GM19238 (cell line): Measurements from ENCODE around the gene GINS2.

Experiments used
- DNase-seq: peaks from one replicate; pipeline ENCODE4 v3.0.0; 2011; ENCODE audit warnings: low spot score; ENCODE audit not compliant: insufficient read length

The GINS2 gene

DNA sequence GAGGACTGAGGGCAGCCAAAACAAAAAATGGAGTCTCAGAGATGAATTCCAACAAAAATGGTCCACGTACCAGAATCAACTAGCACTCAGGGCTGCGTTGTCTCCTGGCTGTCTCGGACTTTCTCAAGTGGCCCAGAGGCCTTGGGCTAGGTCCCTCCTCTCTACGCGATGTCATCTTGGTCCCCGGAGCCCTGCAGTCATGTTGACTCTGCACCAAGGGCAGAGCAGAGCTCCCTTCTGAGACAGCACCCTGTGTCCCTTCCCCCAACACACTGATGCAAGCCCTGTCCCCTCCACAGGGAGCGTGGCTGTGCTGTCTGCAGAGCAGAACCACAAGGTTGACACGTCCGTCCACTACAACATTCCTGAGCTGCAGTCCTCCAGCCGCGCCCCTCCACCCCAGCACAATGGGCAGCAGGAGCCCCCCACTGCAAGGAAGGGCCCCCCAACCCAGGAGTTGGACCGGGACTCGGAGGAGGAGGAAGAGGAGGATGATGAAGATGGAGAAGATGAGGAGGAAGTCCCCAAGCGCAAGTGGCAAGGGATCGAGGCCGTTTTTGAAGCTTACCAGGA lies 20.8 kb downstream of the GINS2 start:
- DNase-seq: no peak

DNA sequence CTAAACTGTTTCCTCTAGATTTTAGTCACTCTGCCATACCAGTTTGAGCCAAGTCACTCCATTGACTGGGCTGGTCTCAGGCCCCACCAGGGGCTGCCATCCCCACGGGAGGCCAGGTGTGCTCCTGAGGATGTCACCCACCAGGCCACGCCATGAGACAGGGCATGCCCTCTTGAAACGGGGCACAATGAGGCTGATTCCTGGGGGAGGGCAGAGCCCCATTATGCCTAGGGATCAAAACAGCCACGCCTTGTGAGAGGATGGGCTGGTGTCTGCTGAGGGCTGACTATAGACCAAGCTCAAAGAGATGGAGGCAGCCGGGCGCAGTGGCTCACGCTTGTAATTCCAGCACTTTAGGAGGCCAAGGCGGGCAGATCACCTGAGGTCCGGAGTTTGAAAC lies 21.5 kb downstream of the GINS2 start:
- DNase-seq: no peak

DNA sequence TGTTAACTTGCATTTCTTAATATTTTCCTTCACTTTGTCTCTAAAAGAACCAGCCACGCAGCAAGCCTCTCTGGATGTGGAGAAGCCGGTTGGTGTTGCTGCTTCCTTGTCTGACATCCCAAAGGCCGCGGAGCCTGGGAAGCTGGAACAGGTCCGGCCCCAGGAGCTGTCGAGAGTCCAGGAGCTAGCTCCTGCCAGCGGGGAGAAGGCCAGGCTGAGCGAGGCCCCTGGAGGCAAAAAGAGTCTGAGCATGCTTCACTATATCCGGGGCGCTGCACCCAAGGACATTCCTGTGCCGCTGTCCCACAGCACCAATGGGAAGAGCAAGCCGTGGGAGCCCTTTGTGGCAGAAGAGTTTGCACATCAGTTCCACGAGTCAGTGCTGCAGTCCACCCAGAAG lies 22.8 kb downstream of the GINS2 start:
- no peak for DNase-seq

DNA sequence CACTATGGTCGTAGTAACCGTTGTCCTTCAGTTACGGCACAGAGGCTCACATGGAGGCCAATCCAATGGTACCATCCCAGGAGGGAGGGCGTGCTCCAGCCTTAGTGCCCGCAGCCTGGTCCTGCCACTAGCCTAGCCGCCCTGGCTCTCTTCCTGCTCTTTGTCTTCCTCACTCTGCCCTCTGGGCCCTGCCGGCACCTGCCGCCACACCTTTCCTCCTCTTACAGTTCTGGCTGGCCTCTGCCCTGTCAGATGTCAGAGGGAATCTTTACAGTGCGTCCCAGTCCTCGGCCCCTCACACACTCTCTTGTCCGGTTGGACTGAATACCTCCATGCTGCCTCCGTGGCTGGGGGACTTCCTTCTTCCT lies 23.4 kb downstream of the GINS2 start:
- no peak for DNase-seq

DNA sequence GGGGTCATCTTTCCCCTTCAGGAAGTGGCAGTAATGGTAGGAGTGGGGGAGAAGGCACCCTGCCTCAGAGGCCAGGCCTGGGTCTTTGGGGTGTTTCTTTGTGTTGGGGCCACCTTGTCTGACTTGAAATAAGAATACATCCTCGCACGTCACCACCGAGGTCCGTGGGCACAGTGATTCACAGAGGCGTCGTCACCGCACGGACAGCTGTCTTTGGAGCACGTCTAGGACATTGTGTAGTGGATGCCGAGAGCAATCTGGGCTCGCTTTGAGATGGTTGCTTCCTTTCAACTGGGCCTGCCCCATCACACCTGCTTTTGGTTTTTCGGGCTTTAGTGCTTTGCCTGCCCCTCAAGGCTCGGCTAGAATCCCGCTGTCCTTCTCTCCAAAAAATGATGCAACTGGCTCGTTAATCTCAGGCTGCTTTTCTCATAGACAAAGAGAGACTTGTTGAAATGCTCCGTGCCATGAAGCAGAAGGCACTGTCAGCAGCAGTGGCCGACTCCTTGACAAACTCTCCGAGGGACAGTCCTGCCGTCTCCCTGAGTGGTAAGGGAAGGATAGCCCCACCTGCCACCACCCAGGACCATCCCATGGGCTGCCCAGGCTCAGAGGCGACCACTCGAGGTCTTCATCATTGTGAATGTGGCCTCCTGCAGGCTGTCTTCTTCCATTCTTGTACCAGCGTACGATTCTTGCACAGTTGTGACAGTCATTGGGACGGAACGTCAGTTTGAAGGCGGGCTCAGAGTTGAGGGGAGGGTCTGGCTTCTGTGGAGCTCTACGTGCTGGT lies 24.0 kb downstream of the GINS2 start:
- no peak for DNase-seq

DNA sequence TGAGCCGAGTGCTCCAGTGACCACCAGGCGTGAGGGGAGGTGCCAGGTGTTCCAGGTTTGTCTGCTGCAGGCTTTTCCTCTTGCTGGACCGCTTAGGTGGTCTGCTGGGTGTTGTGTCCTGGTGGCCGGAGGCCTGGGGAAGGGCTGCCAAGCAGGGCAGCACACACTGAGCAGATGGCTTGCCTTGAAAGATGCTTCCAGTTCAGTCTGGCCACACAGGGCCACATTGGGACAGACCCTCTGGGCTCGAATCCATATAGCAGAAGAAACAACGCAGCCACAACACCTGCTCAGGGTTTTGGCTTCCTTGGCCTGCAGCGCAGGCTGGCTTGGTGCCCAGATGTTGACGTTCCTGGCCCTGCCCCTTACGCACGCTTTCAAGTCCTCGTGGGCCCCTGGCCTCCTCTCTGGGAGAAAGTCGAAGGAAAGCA lies 24.8 kb downstream of the GINS2 start:
- DNase-seq: no peak

DNA sequence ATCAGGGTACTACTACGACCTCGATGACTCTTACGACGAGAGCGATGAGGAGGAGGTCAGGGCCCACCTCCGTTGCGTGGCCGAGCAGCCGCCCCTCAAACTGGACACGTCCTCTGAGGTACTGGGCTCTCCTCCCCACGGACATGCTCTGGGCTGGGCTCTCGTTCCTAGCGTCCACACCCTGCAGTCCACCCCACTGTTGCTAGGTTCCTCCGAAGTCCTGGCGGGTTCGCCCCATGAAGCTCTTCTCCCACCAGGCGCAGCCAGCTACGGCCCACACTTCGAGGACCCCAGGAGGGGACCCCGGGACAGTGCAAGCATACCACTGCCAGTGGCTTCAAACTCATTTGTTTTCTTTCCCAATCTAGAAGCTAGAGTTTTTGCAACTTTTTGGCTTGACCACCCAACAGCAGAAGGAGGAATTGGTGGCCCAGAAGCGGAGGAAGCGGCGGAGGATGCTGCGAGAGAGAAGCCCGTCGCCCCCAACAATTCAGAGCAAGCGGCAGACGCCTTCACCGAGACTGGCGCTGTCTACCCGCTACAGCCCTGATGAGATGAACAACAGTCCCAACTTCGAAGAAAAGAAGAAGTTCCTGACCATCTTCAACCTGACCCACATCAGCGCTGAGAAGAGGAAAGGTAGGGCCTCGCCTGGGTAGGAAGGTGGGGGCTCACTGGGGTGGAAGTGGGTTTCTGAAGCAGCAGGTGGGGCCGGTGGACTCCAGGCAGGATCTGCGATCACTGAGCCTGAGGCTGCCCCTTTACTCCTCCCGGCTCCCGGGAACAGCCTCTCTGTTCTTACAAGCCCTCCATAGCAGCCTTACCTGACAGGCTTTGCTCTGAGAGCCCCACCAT lies 25.6 kb downstream of the GINS2 start:
- no peak for DNase-seq

DNA sequence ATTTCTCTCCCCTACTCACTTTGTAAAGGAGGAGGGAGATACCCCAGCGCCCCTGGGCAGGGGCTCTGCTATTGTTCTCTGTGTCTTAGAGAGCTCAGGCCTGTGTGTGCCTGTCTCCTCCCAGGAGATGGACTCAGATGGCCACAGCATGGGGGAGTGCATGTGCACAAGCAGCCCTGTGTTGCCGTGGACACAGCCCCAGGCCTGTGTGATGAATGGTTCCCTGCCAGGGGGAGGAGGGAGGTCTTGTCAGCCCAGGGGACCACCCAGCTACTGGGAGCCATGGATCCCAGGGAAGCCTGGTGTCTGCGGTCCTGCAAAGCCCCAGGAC lies 26.3 kb downstream of the GINS2 start:
- DNase-seq: no peak

DNA sequence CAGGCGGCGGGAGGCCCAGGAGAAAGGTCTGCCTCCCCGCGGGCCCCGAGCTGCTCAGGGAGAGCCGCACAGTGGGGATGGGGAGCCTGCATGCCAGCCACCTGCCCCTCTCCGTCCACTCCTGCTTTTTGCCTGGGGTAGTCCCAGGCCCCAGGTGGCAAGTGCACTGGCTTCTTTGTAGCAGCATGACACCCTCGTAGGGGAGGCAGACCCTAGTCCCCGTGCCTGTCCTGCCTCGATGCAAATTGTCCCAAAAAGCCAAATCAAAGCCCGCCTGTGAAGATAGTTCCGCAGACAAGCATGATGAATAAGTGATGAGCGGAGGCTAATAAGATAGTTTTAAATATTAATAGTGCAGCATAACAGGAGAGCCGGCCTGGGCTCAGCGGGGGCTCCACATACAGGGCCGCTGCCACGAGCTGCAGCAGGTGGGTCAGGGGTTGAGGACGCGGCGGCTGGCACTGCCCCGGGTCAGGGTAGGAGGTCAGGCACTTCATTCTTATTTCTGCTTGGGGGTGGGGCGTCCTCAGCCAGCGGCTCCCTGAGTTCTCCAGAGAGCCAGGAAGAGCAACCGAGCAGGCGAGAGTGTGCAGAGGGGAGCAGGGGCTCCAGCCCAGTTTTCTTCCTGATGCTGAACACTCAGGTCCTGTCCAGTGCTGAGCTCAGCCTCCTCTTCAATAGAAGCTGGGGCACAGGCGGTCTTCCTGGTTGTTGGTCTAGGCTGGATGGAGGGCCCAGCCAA lies 26.8 kb downstream of the GINS2 start:
- no peak for DNase-seq

DNA sequence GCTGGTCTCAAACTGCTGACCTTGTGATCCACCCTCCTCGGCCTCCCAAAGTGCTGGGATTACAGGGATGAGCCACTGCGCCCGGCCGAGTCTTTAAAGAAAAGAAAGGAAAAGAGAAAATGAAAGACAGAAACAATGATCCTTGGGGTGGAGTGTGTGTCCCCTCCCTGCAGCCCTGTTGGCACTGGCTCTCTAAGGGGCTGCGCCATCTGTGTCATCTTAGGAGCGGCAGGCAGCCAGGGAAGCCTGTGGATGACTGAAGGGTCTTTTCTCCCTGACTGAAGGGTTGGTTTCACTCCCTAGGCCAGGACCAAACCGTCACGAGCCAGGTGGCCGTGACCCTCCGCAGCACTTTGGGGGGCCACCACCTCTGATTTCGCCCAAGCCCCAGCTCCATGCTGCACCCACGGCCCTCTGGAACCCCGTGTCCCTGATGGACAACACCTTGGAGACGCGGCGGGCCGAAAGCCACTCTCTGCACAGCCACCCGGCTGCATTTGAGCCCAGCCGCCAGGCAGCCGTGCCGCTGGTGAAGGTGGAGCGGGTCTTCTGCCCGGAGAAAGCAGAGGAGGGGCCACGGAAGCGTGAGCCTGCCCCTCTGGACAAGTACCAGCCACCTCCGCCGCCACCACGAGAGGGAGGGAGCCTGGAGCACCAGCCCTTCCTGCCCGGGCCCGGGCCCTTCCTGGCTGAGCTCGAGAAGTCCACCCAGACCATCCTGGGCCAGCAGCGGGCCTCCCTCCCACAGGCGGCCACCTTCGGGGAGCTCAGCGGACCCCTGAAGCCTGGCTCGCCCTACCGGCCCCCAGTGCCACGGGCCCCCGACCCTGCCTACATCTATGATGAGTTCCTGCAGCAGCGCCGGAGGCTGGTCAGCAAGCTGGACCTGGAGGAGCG lies 27.7 kb downstream of the GINS2 start:
- no peak for DNase-seq

DNA sequence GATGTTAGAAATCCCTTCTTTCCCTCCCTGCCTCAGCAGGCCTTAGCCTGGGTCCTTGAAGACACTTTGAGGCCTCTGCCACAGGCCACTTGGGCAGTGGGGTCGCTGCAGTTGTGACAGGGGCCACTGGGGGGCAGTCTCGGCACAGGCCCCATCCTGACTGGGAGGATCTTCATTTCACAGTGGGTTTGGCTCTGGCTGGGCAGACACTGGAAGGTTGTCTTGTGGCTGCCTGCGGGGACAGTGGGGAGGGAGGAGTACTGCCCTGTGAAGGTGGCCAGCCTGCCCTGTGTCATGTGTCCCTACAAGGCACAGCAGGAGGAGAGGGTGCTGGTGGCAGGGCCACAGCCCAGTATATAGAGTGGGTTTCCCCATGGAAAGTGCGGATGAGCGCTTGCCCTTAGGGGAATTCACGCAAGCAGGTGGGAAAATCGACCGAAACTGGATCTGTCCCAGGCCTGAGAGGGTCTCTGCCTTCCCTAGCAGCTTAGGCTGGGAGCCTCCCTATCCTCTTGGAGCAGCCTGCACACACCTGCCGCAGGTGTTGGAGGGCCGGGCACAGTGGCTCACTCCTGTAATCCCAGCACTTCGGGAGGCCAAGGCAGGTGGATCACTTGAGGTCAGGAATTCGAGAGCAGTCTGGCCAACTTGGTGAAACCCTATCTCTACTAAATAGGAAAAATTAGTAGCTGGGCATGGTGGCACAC lies 28.8 kb downstream of the GINS2 start:
- peak; percentile 93 for DNase-seq

DNA sequence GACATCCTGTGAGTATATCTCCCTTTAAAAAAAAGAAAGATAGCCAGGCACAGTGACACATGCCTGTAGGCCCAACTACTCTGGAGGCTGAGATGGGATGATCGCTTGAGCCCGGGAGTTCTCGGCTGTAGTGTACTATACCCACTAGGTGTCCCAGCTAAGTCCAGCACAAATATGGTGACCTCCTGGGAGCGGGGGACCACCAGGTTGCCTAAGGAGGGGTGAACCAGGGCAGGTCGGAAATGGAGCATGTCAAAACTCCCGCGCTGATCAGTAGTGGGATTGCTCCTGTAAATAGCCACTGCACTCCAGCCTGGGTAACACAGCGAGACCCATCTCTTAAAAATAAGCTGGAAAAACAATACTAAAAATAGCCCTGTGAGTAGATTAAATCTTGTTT lies 29.4 kb downstream of the GINS2 start:
- no peak for DNase-seq

DNA sequence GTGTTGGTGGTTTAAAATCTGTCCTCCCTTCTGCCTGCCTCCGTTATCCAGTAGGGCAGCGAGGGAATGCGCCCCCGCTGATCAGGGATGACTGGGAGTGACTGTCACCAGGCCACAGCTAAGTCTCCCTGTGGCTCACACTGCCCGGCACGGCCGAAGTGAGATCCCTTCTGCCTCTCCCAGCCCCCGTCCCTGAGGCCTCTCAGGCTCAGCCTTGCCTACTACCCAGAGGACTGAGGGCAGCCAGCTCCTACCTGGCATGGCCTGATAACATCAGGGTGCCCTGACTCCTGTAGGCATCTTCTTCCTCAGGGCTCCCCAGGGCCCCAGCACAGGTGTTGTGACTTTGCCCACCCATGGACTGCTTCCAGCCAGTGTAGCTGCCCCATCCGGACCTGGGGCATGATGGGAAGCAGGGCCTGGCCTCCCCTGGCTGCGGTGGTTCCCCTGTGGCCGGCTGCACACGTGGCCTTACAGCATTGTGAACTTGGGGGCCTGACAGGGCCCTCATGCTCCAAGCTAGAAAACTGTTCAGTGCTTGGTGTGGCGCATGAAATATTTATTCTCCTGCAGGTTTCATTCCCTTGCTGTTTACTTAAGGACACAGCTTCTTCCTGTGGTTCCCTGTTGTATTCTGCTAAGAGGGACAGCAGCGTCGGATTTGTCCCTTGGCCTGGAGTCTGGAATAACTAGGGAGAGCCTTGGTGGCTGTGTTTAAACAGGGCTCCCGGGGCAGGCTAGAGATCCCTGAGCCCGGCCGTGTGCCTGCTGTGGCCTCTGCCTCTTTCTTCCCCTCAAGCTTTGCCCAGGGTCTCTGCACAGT lies 30.0 kb downstream of the GINS2 start:
- no peak for DNase-seq

DNA sequence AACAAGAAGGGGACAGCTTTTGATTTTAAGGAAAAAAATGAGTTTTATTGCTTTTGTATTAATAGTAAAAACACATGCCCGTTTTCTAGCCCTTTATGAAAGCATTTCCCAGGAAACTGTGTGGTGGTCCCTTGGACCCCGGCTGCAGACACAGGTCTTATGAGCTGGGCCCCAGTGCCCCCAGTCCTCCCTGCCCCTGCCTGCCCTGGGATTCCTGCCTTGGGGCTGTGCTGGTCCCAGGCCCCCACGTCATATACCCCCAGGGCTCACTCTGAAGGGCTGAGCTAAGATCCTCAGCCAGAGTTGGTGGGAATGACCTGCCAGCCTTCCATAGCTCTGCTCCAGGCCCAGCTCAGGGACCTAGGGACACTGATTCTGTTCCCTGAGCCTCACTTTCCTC lies 30.8 kb downstream of the GINS2 start:
- no peak for DNase-seq

DNA sequence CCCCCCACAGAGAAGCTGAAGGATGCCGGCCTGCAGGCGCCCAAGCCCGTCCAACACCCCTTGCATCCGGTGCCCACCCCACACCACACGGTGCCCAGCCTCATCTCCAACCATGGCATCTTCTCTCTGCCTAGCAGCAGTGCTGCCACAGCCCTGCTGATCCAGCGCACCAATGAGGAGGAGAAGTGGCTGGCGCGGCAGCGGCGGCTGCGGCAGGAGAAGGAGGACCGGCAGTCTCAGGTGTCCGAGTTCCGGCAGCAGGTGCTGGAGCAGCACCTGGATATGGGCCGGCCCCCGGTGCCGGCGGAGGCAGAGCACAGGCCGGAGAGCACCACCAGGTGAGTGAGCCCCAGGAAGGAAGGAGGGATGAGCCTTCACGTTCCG lies 31.5 kb downstream of the GINS2 start:
- no peak for DNase-seq

DNA sequence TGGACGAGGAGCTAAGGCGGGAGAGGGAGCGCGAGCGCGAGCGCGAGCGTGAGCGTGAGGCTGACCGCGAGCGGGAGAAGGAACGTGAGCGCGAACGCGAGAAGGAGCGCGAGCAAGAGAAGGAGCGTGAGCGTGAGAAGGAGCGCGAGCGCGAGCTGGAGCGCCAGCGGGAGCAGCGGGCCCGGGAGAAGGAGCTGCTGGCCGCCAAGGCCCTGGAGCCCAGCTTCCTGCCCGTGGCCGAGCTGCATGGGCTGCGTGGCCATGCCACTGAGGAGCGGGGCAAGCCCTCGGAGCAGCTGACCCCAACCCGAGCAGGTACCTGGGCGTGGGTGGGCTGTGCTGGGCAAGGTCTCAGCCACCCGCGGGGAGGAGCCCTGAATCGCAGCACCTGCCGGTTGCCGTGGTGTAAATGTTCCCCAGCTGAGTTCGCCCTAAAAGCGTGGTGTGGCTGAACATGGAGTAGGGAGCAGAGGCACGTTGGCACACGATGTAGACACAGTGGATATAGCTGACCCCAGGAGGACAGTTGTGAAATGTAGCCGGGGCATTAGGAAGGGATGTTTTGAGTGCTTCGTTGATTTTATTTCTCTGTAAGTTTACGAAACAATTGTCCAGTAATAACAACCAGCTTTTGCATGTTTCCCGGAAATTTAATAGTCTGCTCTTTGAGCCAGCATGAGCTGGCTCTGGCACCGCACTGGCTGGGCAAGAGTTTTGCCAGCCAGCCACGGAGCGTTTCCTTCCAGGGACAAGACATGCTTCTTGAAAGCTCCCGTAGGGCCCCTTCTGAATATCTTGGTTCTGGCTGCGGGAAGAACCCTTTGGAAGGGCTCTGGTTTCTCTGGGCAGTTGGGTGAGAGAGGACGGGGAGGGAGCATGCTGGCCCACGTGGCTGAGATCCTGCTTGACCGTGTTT lies 32.1 kb downstream of the GINS2 start:
- no peak for DNase-seq

DNA sequence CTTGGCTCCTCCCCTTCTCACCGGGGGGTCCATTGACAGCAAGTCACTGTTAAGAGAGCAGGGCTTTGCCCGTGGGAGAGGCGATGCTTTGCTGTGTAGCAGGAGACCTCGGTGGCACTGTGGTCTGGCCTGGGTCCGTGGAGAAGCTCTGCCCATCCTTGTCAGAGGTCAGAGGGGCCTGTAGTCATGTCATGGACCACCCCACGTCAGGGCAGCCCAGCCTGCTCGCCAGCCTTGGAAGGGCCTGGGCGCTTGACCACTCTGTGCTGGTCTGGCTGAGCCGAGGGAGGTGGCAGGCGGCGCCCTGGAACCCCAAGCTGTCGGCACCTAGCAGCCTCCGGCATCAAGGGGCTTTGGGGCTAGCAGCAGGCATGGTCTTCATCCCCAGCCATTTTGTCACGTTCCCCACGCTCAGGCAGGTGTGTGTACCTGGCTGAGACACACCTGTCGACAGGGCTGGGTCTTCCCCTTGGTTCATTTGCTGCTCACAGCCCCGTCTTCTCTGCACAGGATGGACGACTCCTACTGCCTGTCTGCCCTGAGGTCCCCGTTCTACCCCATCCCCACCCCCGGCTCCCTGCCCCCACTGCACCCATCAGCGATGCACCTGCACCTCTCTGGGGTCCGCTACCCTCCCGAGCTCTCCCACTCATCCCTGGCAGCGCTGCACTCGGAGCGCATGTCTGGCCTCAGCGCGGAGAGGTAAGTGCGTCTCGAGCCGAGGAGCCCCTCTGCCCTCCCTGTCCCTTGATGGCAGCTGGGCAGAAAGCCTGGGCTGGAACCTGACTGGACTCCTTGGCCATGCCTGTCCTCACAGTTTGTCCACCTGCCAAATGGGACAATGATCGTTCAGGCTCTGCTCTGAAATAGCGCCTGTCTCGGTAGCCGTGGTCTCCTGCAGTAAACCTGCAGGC lies 33.3 kb downstream of the GINS2 start:
- DNase-seq: no peak
